Endothelial cell of umbilical vein (primary cell): ENCODE data around the gene ADARB2.

Source experiments
- CTCF ChIP-seq, 2 donors: IDR thresholded peaks; 1 replicate in 1 of 2; 2 replicates in 1 of 2; pipeline ENCODE4 v1.5.1; 2011; ENCODE audit warnings: low read length in 2 of 2, mild to moderate bottlenecking in 2 of 2, moderate library complexity in 2 of 2, control low read depth in 1 of 2, inconsistent platforms in 1 of 2, low read depth in 1 of 2; ENCODE audit not compliant: insufficient read depth in 1 of 2; ENCODE audit errors: extremely low read depth in 1 of 2
- EZH2 ChIP-seq: IDR thresholded peaks from 2 replicates; pipeline ENCODE4 v1.6.1; 2012; ENCODE audit warnings: borderline replicate concordance, low read depth, mild to moderate bottlenecking, moderate library complexity, low read length, inconsistent platforms; ENCODE audit not compliant: severe bottlenecking
- FOS ChIP-seq: IDR thresholded peaks from 2 replicates; pipeline ENCODE4 v1.6.1; 2011; ENCODE audit warnings: mild to moderate bottlenecking, low read length, moderate library complexity, borderline replicate concordance; ENCODE audit not compliant: insufficient read depth
- MAX ChIP-seq: IDR thresholded peaks from 2 replicates; pipeline ENCODE4 v1.6.1; 2011; ENCODE audit not compliant: insufficient read depth, insufficient read length
- POLR2A ChIP-seq: IDR thresholded peaks from 2 replicates; pipeline ENCODE4 v1.6.1; 2012; ENCODE audit warnings: low read depth, mild to moderate bottlenecking, control low read depth, low read length
- POLR2AphosphoS5 ChIP-seq: IDR thresholded peaks from 2 replicates; pipeline ENCODE4 v1.6.1; 2012; ENCODE audit warnings: low read depth, mild to moderate bottlenecking, control low read depth, low read length, moderate library complexity; ENCODE audit not compliant: insufficient read depth

GRCh38 chr10:1328981-1329614 lies 408.2 kb downstream of the ADARB2 start:
- TF ChIP-seq CTCF (IDR thresholded peaks at IDR 0.05; ENCODE audit: extremely low read depth in 1 of 2, insufficient read depth in 1 of 2, low read depth in 1 of 2, low read length in 2 of 2) (no peak), POLR2A (no peak), POLR2AphosphoS5 (no peak), FOS (no peak), MAX (no peak), EZH2 (no peak)
